ENCODE results near the gene HIPK2. TPM values are rescaled to one million over a fixed set of nuclear protein-coding genes. Genes with fewer than 3 reads are reported as not detected.

The HIPK2 gene
- total RNA-seq, 4 donors from 2014 or later: 16.6 to 60.2 (median 35.1) TPM

GRCh38 chr7:139666501-139666900 is 111.3 kb downstream of the HIPK2 start:
- Histone ChIP-seq H3K9me3 (no peaks in the 10 kb centered on the region), H3K27me3 (no peaks in the 10 kb centered on the region), H3K36me3 (no peaks in the 10 kb centered on the region), H3K27ac (no peak overlapping the region), H3K4me1 (peaks cover 0 to 15% (median 0%) of the 10 kb centered on the region in 4 donors), H3K4me3 (no peak overlapping the region)
- TF ChIP-seq CTCF (IDR thresholded peaks at IDR 0.05) (no peak), POLR2A (IDR thresholded peaks at IDR 0.05) (no peak)
- DNase-seq: no peak

GRCh38 chr7:139664434-139664833 is 113.4 kb downstream of the HIPK2 start:
- TF ChIP-seq POLR2A (IDR thresholded peaks at IDR 0.05): no peak
- TF ChIP-seq CTCF (IDR thresholded peaks at IDR 0.05): no peak

GRCh38 chr7:139663608-139664177 is 114.1 kb downstream of the HIPK2 start:
- TF ChIP-seq POLR2A (IDR thresholded peaks at IDR 0.05) (no peak), CTCF (IDR thresholded peaks at IDR 0.05) (no peak)
- DNase-seq: no peak
- H3K36me3 ChIP-seq: no peaks in the 10 kb centered on the region

More at GRCh38 chr7:139664434-139664833, 113.4 kb downstream of the HIPK2 start:
- H3K4me3 ChIP-seq: no peak overlapping the region
- peaks cover 0 to 15% (median 0%) of the 10 kb centered on the region in 4 donors for H3K4me1 ChIP-seq
- H3K27ac ChIP-seq: no peak overlapping the region
- H3K36me3 ChIP-seq: no peaks in the 10 kb centered on the region
- no peaks in the 10 kb centered on the region for H3K27me3 ChIP-seq
- no peak for DNase-seq
- no peaks in the 10 kb centered on the region for H3K9me3 ChIP-seq

GRCh38 chr7:139661903-139662302 is 115.9 kb downstream of the HIPK2 start:
- Histone ChIP-seq H3K9me3 (no peaks in the 10 kb centered on the region), H3K36me3 (no peaks in the 10 kb centered on the region), H3K27me3 (no peaks in the 10 kb centered on the region), H3K27ac (no peak overlapping the region), H3K4me1 (peaks cover 0 to 15% (median 0%) of the 10 kb centered on the region in 4 donors), H3K4me3 (no peak overlapping the region)
- TF ChIP-seq POLR2A (IDR thresholded peaks at IDR 0.05) (no peak), CTCF (IDR thresholded peaks at IDR 0.05) (no peak)
- no peak for DNase-seq

More at GRCh38 chr7:139663608-139664177, 114.1 kb downstream of the HIPK2 start:
- Histone ChIP-seq H3K27me3 (no peaks in the 10 kb centered on the region), H3K9me3 (no peaks in the 10 kb centered on the region), H3K4me1 (peaks cover 0 to 15% (median 0%) of the 10 kb centered on the region in 4 donors), H3K27ac (no peak overlapping the region), H3K4me3 (no peak overlapping the region)

GRCh38 chr7:139661043-139661440 is 116.8 kb downstream of the HIPK2 start:
- no peaks in the 10 kb centered on the region for H3K36me3 ChIP-seq
- no peaks in the 10 kb centered on the region for H3K9me3 ChIP-seq
- H3K4me3 ChIP-seq: no peak overlapping the region
- no peaks in the 10 kb centered on the region for H3K27me3 ChIP-seq
- DNase-seq: no peak
- peaks cover 0 to 15% (median 0%) of the 10 kb centered on the region in 4 donors for H3K4me1 ChIP-seq
- no peak for TF ChIP-seq CTCF (IDR thresholded peaks at IDR 0.05)
- no peak for TF ChIP-seq POLR2A (IDR thresholded peaks at IDR 0.05)
- H3K27ac ChIP-seq: no peak overlapping the region
